NCI-H2196 treated with DMSO at 0.1 percent for 48 hours (cell line): Measurements from ENCODE around the gene OR5AK2.
"Not testable (repeated sequence)": the region's sequence is repeated elsewhere in the genome, so short reads cannot be mapped to it uniquely, and the experiment has no call there.

Source experiments
- DNase-seq: peaks from one replicate; lab custom pipeline; 2025; ENCODE audit not compliant: unreplicated experiment; lab: John Stamatoyannopoulos, UW

Gene OR5AK2

GRCh38 chr11:56988614-56989013 is at the start of gene OR5AK2:
Gene OR5AK2 (plus strand): TSS chr11:56988914. CDS start chr11:56988914, 0 bp downstream.
- no peak for DNase-seq

GRCh38 chr11:56945526-56945925 is 43.2 kb upstream of the OR5AK2 start:
- DNase-seq = not testable (repeated sequence)

- DNase-seq = no peak
These were observed 39.7 kb upstream of the OR5AK2 start for GRCh38 chr11:56948991-56949515.

GRCh38 chr11:56950510-56950909 is 38.2 kb upstream of the OR5AK2 start:
- no peak for DNase-seq

GRCh38 chr11:56953907-56954306 is 34.8 kb upstream of the OR5AK2 start:
- not testable (repeated sequence) for DNase-seq

- no peak for DNase-seq
These were observed 27.1 kb upstream of the OR5AK2 start for GRCh38 chr11:56961609-56962008.

- no peak for DNase-seq
These were observed 21.0 kb upstream of the OR5AK2 start for GRCh38 chr11:56967726-56968125.

GRCh38 chr11:56968524-56968923 is 20.2 kb upstream of the OR5AK2 start:
- no peak for DNase-seq

GRCh38 chr11:56977314-56977713 is 11.4 kb upstream of the OR5AK2 start:
- no peak for DNase-seq

GRCh38 chr11:56990702-56991101 is 2.0 kb downstream of the OR5AK2 start:
- DNase-seq = no peak

- DNase-seq = no peak
These were observed 5.8 kb downstream of the OR5AK2 start for GRCh38 chr11:56994532-56994931.

GRCh38 chr11:57001674-57002401 is 13.1 kb downstream of the OR5AK2 start:
- no peak for DNase-seq

GRCh38 chr11:57008373-57008772 is 19.7 kb downstream of the OR5AK2 start:
- no peak for DNase-seq

GRCh38 chr11:57015679-57016078 is 27.0 kb downstream of the OR5AK2 start:
- DNase-seq = no peak

GRCh38 chr11:57031556-57031955 is 42.8 kb downstream of the OR5AK2 start:
- DNase-seq = no peak
